T follicular helper cell (primary cell): ENCODE measurements around the gene DPY19L2.
"Not testable (repeated sequence)": the region's sequence is repeated elsewhere in the genome, so short reads cannot be mapped to it uniquely, and the experiment has no call there.

Experiments used
- DNase-seq: peaks from one replicate; pipeline ENCODE4 v3.0.0-alpha.2; 2020; ENCODE audit warnings: low read depth
- total RNA-seq, 2 experiments: gene quantifications; one replicate each; lab custom pipeline; 2026; lab: John Stamatoyannopoulos, UW

DPY19L2 gene
- total RNA-seq, result 0.17 to 0.54 reads per million in 2 experiments

DNA sequence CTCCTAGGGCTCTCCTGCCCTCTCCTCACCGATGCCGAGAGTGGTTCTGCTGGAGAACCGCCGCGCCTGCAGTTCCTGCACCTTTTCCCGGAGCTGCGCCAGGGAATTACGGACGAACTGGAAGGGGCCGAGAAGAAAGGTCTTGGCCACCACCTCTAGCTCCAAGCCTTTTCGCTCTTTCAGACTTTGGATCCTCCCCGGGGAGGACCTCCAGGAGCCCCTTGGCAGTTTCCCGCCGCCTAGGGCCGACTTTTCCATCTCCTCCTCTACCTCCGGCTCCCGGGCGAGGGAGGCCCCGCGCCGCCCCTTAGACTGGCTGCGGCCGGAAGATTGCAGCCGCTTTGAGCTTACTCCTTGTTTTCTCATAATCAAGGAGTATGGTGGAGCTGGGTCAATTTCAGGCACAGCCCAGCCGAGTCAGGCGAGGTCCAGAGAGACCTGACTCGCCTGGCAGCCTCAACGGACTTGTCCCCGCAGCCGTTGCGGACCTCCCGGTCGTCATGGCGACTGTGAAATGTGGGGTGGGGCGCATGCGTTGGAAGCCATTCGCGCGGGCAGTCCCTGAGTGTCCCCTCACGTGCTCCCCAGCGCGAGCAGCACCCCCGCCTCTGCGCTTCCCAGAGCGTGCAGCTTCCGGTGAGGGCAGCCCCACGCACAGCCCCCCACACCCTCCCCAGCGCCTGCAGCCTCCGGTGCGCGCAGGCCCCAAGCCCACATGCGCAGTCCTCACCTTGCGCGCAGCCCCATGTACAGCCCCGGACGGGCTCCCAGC lies at the start of gene DPY19L2:
DPY19L2 (minus strand) TSS at position 466 of the 772 bp plus-strand sequence; CDS start at position 366, 100 bp downstream.
- DNase-seq, result no peak

DNA sequence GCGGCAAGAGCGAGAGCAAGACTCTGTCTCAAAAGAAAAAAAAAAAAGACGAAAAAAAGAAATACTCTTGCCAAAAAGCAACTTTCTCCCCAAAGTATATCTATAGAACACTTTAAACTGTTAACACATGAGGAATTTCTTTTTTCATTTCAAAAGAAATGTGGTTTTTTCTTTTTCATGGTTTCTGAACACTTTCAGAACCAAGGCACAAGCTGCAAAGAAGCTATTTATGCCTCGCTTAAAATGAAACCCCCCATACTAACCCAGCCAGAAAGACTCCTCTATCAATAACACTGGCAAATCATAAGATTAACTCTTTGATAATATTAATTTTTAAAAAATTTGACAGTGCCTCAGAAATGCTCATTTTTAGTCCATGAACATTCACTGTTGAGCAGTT lies 48.6 kb upstream of the DPY19L2 start:
- DNase-seq, result not testable (repeated sequence)

DNA sequence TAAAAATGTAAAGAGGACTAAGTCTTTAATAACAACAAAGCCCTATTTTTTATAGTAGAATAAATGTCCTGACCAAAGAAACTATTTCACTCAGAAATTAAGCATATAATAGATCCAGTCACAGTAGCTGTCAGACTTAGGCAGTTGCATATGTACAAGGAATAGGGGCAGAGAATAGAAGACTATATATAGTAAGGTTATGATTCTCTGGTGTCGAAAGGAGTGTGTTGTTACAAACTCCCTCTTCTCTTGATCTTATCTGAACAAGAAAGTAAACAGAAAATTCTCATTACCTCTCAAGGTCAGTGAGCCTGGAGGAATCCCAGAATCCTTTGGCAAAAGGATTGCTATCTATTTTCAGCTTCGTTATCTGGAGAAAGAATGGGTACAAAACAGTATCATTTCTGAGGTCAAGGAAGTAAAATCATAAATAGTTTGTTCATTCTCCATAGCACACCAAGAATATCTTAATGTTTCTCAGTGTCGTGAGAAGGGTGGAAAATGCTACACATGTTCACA lies 46.9 kb upstream of the DPY19L2 start:
- DNase-seq, result not testable (repeated sequence)

DNA sequence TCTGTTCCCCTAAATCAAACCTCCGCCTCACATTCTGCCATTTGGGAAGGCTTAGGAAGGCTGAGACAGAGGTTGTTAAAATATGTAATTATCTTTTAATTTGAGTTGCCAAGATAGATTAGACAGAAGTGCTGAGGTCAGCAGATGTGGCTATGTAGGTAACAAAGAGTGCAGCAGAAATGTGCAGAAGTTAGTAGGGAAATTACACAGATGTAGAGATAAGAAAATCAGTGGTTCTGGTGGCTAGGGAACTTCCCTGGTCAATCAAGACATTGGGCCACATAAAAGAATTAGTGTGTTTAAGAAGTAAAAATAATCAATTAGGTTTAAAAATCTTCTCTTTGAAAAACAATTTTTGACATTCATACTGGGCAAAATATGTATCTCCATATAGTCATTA lies 46.1 kb upstream of the DPY19L2 start:
- not testable (repeated sequence) for DNase-seq

DNA sequence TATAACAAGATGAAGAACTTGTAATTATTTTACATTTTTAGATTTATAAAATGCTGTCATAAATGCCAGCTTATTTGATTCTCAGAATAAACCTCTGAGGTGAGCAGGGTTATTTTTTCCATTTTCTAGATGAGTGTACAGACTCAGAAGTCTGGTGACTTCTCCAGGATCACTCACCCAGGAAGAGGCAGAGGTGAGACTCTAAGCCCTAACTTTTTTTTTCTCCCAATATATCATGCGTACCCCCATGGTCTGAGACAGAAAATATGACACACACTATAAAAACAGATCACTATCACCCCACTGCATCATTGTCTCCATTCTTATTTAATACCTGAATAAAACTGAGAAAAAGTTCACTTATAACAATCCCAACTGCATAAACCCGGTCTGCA lies 45.4 kb upstream of the DPY19L2 start:
- not testable (repeated sequence) for DNase-seq

DNA sequence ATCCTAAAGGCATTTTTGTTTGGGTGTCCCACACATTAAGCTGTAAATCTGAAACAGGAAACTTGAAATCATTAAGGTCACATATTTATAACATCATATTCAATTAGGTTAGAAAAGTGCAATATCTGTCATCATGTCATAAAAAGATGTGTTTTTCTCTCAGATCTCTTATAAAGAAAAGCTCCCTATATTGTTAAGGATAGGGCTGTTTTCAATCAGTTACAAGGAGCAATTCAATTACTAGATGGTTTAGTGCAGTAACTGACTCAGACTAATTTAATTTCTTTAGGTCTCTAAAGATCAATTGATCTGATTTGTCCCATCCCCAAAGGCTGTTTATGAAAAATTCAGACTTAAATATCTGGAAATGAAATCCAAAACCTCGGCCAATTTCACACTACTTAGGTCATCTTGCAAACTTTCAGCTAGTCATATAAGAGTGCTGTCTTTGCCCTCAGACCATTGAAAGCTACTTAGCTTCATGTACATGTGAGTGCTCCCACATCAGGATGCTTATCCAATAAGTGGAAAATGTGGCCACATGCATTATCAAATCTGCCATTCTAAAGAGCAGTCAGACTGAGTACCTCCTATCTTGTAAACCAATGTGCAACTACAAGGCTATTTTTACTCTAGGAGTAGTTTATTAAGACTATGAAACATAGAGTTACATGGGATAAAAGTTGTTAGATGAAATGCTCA lies 44.8 kb upstream of the DPY19L2 start:
- DNase-seq, result not testable (repeated sequence)

DNA sequence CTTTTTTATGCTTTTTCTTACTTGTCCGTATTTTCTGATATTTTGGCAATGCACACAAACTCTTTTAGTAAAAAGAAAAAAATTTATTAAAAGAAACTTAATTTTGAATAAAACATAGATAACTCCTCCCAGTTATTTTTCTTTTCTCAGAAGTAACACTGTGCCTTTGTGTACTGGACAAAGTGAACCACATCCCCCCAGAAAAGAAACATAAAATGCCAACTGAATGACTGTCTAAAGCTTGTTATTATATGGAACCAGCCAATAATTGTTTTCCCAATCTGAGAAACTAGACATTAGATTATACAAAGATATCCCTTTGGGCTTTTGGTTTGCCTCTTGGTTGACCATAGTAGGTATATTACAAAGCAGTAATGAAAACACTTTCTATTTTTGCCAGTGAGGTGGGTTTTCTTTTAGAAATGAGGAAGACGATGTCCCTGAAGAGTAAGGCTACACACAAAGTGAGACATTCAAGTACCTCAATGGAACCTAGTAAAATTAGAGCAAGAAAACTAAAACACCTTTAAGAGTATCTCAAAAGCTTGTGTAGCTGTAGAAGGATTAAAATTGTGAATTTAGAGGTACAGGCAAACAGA lies 44.2 kb upstream of the DPY19L2 start:
- DNase-seq, result not testable (repeated sequence)

DNA sequence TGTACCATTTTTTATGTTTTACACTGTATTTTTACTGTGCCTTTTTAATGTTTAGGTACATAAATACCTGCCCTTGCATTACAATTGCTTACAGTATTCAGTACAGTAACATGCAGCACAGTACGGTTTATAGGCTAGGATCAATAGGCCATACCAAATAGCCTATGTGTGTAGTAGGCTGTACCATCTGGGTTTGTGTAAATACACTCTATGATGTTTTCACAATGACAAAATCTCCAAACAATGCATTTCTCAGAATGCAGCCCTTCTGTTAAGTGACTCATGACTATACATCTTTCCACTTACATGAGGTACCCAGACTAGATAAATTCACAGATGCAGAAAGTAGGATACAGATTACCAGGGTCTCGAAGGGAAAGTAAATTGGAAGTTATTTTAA lies 43.0 kb upstream of the DPY19L2 start:
- not testable (repeated sequence) for DNase-seq

DNA sequence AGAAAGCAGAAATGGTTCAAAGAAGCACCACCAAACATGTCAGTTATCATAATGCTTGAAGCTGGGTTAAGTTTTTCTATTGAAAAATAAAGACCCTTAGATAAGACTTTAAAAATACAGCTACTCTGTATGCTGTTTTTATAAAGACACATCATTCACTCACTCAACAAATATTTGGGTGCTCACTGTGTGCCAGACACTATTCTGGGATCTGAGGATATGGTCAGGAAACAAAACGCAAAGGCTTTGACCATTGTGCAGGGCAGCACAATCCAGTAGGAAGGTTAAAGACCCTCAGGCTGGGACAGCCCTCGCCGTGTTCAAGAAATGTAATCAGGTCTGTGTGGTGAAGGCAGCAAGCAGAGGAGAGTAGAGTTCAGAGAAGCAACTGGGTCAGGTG lies 38.0 kb upstream of the DPY19L2 start:
- no peak for DNase-seq

DNA sequence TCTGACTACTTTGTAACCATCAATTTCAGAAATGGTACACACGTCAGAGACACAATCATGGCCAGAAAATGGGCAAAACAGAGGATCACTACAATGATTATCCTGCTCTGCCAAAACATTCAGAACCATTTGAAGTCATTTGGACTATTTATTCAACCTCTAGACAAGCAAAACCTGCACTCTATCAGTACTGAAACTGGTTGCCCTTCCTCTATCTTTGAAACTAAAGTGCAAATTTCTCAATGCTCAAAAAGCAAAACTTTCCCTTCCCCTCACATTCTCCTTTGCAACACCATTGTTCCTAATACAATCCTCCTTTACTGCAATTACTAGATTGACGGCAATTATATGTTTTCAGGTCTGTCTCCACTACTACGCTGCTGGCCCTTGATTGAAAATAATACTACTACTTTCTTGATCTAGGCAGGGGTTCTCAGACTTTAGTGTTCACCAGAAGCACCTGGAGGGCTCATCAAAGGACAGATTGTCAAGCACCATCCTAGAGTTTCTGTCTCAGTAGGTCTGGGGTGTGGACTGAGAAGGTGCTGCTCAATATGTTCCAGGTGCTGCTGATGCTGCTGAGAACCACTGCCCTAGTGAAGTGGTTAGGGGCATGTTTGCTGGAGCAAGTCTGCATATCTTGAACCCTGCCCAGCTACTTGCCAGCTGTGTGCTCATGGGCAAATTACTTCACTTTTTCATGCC lies 31.5 kb upstream of the DPY19L2 start:
- DNase-seq, result not testable (repeated sequence)

DNA sequence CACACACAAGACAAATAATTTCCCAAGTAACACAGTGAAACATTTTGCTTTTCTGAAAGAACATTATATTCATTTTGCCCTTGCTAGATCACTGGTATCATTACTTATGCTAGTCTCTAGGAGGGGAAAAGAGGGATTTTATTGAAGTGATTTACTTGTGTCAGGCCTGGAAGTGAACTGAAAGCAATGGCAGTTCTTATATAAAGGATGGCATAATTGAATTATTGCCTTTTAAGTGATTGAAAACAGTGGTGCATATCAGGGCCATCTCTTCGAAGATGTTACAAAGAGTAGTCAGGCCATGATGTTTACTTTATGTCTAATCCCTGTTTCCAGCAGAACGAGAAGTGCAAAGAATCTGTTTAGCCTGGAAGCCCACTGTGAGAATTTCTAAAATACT lies 30.7 kb upstream of the DPY19L2 start:
- not testable (repeated sequence) for DNase-seq

DNA sequence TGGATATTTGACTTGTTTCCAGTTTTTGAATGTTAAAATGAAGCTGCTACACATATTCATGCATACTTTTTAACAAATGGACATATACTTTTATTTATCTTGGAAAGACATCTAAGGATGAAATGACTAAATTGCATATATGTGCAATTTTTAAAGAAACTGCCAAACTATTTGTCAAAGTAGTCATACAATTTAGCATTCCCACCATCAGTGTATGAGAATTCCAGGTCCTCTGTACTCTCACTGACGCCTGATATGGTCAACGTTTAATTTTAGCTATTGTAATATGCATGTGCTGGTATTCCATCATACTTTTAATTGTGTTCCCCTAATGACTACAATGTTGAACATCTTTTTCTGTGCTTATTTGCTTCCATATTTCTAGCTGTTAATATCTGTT lies 22.5 kb upstream of the DPY19L2 start:
- DNase-seq, result not testable (repeated sequence)

DNA sequence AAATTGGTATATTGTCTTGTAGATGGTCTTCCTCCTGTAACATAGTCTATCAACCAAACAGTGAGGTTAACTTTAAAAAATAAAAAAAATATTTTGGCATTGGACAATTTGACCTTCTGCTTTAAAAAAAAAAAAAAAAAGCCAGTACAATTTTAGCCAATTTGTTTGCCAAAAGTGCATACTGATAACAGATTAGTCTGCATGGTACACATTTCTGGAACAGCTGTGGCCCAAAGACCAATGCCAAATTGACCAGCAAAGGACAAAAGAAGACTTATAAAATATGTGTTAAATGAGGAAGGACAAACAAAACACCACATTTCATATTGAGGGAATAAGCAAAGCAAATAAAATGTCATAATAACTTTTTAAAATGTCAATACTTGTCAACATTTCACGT lies 20.8 kb upstream of the DPY19L2 start:
- DNase-seq, result not testable (repeated sequence)

DNA sequence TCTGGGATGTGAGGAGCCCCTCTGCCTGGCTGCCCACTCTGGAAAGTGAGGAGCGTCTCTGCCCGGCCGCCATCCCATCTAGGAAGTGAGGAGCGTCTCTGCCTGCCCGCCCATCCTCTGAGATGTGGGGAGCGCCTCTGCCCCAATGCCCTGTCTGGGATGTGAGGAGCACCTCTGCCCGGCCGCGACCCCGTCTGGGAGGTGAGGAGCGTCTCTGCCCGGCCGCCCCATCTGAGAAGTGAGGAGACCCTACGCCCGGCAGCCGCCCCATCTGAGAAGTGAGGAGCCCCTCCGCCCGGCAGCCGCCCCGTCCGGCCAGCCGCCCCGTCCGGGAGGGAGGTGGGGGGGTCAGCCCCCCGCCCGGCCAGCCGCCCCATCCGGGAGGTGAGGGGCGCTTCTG lies 18.3 kb upstream of the DPY19L2 start:
- not testable (repeated sequence) for DNase-seq

DNA sequence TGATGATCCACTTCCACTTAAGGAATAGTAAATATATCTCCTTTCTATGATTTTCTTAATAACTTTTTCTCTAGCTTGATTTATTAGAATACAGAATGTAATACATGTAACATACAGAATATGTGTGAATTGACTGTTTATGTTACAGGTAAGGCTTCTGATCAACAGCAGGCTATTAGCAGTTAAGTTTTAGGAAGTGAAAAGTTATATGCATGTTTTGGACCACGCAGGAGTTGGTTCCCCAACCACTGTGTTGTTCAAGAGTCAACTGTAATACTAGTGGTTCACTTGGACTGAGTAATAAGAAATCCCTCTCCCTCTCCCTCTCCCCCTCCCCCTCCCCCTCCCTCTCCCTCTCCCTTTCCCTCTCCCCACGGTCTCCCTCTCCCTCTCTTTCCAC lies 17.5 kb upstream of the DPY19L2 start:
- DNase-seq, result not testable (repeated sequence)

DNA sequence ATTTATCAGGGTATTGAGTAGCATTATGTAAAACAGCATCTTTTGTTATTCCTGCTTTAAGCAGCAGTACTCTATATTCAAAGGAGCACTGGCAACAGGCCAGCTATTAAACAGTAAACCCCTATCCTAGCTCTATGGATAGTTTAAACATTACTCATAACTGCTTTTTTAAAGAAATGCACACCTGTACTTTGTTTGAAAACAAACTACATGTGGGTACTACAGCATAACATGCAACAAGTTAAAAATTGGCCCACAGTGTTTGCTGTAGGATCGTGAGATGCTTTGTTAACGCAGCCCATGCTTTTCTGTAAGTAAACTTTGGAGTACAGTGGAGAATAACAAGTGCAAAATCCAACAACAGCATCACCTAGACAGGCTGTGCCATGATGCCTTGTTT lies 14.3 kb upstream of the DPY19L2 start:
- DNase-seq, result not testable (repeated sequence)

DNA sequence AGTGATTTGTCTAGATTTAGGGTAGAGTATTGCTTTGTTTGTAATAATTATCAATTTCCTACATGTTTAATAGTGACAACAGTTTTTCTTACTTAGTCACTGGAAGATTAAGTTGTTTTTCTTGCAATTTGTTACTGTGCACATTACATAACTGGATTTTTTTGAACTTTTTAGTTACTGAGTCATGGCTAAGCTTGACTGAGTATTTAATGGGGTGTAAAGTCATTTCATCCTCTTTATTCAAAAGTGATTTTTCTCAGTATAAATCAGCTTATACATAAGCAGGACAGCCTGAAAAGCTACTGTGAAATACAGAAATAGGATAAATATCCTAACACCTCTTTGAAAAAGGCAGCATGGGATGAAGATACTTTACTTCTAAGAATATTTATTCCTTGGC lies 12.5 kb upstream of the DPY19L2 start:
- not testable (repeated sequence) for DNase-seq

DNA sequence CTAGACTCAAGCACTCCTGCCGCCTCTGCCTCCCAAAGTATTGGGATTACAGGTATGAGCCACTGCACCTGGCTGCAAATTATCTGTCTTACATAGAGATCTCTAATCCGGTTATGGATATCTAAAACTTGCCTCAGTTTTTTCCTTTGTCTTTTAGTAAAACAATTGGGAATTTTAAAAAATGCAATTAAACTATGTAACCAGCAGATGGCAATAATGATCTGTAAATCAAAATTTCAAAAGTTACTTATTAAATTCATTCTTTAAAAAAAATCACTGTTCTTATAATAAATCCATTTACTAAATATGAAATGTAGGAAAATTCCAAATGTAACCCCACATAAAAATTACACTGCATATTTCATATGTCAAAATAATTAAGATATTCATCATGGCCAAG lies 4.3 kb upstream of the DPY19L2 start:
- DNase-seq, result not testable (repeated sequence)

DNA sequence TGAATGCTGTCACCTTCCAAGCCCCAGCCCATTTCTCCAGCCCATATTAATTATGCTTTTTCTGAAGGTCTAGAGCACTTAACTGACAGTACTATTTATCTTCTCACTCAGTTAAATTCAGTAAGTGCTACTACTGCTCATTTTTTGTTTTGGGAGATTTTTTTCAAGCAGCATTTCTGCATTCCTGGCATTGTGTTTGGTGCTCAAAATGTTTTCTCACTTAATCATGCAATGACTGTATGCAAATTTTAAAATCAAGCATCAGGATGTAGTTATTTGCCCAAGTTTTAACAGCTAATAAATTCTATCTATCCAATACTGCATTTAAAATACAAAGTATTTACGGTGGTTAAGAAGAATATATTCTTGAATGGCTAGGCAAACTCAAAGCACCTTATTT lies 1.6 kb upstream of the DPY19L2 start:
- not testable (repeated sequence) for DNase-seq

DNA sequence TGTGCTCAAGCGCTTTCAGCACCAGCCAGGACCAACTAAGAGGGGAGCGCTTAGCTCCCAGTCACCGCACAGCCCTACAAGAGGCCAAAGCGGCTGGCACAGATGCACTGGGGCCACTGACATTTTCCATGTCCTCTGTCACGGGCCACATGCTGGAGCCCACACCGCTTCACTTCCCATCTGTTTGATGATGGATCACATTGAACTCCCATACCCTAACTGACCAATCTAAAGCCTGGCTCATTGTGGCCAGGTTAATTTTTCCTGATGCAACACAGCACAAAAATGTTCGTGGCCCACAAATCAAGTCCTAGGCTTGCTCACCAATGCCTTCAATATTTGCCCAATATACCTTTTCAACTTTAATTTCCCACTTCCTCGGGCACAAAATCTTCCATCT lies 1.1 kb upstream of the DPY19L2 start:
- not testable (repeated sequence) for DNase-seq

DNA sequence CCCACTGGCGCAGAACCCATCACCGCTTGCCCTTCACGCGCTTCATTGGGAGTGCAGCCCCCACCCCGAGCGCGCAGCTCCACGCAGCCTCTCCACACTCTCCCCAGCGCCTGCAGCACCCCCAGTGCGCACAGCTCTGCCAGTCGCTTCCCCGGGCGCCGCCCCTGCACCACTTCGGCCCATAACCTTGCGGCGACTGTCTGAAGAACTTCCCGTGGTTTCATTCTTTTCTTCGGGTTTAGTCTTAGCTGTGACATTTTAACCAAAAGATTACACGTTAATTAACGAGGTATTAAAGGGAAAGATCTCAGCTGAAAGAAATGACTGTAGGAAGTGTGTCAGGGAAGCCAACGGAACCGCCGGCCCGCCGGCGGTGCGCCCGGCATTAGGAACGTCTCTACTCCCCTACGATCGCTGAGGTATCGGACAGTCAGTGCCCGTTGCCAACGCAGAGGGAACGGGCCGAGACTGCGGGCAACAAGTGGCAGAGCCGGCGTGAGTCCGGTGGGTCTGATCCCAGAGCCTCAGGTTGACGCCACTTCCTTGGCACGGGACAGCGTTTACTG lies 590 bp upstream of the DPY19L2 start:
- DNase-seq, result not testable (repeated sequence)
